Limb (tissue), 2 donors: ENCODE results near the gene ANO7.
"Not testable (repeated sequence)": the region's sequence is repeated elsewhere in the genome, so short reads cannot be mapped to it uniquely, and the experiment has no call there.

Experiments
- DNase-seq, 2 donors: peaks; one replicate each; pipeline ENCODE4 v3.0.0-alpha.2; 2016; ENCODE audit errors: extremely low spot score in 2 of 2

The ANO7 gene

DNA sequence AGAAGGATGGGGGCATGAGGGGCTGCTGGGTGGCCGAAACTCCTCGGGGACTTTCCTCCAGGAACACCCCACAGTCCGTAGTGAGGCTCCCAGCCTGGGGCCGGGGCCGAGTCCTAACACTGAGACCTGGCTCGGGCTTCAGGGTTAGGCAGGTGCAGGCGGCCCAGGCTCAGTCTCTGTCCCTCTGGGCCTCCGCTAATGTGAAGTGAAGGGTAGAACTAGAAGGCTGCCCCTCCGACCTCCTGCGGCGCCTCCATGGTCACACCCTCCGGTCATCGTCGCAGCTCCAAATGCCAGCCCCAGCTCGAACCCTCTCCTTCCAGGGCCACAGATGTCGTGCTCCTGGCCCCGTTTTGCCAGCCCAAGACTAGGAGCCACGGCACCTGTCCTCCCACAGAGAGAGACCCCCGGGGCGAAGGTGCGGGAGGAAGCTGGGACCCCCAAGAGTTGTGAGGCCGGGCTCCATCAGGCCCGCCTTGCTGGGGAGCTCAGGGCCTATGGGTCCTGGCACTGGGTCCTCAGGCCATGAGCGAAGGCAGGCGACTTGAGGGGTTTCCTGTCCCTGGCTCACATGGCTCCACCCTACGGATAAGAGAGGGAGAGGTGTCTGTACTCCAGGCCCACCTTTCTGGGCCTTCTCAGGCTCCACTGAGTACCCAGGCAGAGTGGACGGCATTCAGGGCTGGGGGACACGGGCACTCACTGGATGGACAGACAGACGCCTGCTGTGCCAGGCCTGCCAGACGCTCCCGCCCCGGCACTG is 797 bp downstream of the ANO7 start:
- no peak for DNase-seq

DNA sequence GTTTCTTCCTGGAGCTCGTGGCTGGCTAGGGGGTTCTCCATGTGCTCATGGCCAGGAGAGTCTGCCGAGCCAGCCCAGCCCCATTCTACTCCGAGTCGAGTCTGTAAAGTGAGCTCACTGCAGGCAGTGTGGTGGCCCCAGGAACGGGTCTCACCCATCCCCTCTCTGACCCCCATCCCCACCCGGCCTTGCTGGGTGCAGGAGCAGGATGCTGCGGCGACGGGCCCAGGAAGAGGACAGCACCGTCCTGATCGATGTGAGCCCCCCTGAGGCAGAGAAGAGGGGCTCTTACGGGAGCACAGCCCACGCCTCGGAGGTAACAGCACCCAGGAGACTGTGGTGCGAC is 1.4 kb downstream of the ANO7 start:
- no peak for DNase-seq

- DNase-seq: no peak
Measured at GRCh38 chr2:241190291-241190981, 2.0 kb downstream of the ANO7 start.

- DNase-seq: no peak
Measured at GRCh38 chr2:241191081-241191480, 2.6 kb downstream of the ANO7 start.

GRCh38 chr2:241193271-241193670 is 4.8 kb downstream of the ANO7 start:
- DNase-seq: no peak

GRCh38 chr2:241194811-241195210 is 6.3 kb downstream of the ANO7 start:
- no peak for DNase-seq

- no peak for DNase-seq
Measured at GRCh38 chr2:241195506-241196130, 7.1 kb downstream of the ANO7 start.

DNA sequence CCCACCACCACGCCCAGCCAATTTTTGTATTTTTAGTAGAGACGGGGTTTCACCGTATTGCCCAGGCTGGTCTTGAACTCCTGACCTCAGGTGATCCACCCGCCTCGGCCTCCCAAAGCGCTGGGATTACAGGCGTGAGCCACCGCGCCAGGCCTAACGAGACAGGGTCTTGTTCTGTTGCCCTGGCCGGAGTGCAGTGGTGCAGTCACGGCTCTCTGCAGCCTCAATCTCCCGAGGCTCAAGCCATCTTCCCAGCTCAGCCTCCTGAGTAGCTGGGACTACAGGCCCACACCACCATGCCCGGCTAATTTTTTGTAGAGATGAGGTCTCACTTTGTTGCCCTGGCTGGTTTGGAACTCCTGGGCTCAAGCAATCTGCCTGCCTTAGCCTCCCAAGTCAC is 8.8 kb downstream of the ANO7 start:
- not testable (repeated sequence) for DNase-seq

DNA sequence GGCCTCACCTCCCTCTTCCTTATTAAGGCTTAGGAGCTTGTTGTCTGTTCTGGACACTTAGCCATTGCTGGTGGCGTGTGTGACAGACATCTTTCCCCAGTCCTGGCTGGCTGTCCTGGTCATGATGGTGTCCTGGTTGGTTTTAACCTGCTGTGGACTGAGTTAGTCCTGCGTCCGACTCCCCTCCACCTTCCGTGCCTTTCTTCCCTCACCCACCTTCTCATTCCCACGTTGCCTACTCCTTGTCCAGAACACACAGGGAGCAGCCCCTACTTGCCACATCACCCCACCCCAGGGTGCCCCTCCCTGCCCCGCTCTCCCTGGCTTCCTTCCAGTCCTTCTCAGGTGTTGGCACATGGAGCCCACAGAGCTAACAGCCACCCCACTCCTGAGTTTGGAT is 9.5 kb downstream of the ANO7 start:
- DNase-seq: no peak

DNA sequence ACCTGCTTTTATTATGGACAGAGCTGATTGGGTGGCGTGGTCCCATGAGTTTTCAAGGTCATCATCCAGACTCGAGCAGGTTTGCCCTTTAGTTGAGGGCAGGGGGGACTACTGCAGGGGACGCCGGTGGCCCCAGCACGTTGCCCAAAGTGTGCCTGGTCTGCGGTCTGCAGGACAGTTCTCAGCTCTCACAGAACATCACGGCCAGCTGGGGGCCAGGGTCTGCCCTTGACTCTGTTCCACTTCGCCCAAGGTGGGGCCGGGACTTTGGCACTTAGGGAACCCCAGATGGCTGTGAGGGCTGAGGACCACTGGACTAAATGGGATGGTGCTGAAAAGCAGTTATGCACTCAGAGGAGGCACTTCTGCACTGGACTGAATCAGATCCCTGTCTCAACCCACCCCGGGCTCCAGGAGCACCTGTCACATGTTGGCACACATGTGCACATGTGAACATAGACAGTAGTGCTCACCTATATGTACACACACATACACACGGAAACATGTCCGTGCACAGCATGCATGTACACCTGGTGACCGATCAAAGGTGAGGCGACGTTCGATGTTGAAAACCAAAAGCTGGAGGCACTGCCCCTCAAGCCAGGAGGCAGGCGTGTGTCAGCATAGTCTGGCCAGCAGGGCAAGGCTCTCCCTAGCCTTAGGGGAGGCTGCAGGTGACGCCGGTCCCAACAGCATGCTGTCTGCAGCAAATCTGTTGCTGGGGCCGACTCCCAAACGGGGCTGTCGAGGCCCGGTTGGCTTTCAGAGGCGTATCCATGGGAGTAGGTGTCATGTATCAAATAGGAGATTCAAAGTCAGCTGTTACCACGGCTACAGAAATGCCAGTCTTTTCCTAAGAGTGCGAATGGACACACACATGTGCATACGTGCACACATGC is 10.2 kb downstream of the ANO7 start:
- DNase-seq: no peak

DNA sequence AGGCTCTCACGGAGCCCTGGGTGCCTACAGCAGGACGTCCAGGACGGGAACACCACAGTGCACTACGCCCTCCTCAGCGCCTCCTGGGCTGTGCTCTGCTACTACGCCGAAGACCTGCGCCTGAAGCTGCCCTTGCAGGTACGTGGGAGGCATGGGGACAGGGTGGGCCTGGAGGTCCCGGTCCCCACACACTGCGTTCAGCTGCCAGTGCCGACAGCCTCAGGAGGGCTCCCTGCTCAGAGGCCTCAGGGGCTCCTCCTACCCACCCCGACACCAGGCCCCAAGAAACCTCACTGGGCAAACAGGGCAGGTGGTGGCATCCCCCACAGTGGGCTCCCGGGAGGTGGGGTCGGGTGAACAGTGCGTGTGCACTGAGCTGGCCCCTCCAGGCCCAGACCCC is 10.8 kb downstream of the ANO7 start:
- DNase-seq: no peak

DNA sequence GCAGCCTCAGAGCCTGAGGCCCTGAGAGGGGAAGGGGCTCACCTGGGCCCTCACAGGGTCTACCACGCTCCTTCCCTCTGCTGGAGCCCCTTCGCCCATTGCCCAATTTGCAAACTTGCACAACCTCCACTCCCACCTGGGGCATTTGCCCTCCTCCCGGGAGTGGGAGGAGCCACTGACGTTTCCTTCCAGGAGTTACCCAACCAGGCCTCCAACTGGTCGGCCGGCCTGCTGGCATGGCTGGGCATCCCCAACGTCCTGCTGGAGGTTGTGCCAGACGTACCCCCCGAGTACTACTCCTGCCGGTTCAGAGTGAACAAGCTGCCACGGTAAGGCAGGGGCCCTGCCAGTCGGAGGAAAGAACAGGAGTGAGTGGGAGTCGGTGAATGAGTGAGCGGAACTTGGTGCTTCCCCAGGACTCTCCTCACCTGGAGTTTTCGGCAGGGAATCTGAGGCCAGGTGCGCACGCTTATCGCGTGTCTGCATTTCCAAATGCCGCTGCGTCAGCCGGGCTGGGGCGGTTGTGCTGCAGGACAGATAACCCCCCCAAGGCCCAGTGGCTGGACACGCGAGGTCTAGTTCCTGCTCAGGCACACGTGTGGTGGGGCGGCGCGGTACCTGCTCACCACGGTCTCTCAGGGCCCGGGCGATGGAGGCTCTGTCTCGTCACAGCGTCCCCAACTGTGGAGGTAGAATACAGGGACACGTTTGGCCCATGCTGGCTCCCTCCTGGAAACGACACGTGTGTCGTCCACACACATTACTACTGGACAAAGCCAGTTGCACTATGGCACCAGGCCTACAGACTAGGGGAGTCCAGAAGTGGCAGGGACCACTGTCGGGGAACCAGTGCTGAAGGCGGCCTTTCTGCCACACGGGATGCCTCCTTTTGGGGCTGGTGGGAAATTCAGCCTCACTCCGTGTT is 11.7 kb downstream of the ANO7 start:
- no peak for DNase-seq

DNA sequence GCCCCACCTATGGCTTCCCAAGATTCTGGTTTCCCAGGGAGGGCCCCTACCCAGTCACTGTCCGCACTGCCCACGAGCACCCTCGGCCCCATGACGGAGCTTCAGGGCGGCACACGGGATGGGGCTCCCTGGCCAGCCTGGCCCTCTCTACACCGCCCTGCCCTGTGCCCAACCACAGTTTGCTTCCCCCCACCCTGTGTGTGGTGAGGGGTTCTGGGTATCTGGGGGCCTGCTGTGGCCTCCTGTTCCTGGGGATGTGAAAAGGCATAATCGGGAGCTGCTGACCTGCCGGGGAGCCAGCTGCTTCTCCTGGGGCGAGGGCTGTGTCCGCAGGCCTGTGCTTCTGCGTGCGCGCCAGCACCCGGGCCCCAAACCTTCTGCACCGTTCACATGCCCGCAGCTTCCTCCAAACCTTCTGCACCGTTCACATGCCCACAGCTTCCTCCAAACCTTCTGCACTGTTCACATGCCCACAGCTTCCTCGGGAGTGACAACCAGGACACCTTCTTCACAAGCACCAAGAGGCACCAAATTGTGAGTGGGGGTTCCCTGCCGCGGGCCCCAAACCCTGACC is 12.4 kb downstream of the ANO7 start:
- DNase-seq: no peak

GRCh38 chr2:241201445-241202267 is 13.2 kb downstream of the ANO7 start:
- no peak for DNase-seq

DNA sequence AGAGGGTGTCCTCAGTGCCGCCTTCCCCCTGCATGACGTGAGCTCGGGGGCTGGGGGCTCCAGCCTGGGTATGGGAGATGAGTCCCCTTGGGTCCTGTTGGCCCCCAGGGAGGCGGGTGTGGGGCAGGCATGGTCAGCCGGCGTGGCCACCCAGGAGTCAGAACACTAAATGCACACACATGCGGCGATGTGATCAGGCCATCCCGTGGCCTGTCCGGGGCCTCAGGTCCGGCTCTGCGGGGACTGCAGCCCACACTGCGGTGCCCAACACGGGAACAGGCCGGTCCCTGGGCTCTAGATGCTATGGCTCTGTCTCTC is 13.8 kb downstream of the ANO7 start:
- DNase-seq: no peak

- no peak for DNase-seq
Measured at GRCh38 chr2:241202681-241203080, 14.2 kb downstream of the ANO7 start.

DNA sequence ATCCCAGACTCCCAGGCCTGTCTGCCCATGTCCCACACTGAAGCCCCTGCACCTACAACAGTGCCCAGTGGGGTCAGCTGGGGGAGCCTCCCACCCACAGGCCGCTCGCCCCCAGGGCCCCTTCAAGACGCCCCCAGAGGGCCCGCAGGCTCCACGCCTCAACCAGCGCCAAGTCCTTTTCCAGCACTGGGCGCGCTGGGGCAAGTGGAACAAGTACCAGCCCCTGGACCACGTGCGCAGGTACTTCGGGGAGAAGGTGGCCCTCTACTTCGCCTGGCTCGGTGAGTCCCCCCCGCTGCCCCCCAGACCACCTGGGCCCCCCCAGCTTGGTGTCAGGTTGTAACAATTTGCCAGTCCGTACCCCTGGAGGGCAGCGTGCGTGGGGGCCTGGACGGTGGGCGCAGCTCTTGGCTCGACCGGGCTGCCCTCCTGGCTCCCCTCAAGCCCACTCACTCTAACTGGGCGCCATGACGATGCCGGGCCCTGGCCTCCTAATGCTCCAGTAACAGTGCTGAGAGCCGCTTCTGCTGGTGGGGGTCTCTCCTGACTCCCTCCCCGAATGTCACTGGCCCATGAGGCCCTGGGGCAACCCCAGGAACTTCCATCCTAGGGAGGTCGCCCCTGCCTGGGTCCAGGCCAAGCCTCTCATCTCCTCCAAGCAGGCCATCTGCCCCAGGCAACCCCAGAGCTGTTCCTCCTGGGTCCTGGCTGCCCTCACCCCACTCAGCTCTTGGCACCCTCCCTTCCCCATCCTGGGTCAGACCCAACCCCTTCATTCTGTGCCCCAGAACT is 14.9 kb downstream of the ANO7 start:
- no peak for DNase-seq

DNA sequence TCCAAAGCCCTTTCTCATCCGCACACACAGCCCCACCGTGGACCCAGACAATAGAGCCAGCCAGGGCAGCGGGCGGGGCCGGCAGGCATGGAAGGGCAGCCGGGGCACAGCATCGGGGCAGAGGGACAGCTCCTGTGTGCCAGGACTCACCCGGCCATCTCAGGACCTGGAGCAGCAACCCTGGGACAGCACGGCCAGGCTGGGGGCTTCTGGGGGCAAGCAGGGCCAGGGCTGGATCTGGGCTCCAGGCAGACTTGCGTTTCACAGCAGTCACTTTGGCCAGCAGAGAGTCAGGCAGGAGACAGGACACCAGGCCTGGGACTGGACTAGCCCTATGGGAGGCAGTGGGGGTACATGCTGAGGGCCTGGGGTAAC is 15.5 kb downstream of the ANO7 start:
- DNase-seq: no peak

GRCh38 chr2:241204490-241204889 is 16.0 kb downstream of the ANO7 start:
- DNase-seq: no peak
